MG63 (cell line): ENCODE measurements around the gene PCSK5. TPM values are rescaled to one million over a fixed set of nuclear protein-coding genes. Genes with fewer than 3 reads are reported as not detected.
"Not testable (repeated sequence)": the region's sequence is repeated elsewhere in the genome, so short reads cannot be mapped to it uniquely, and the experiment has no call there.

Experiments used
- DNase-seq: peaks from one replicate; pipeline ENCODE4 v3.0.0-alpha.2; 2020
- H3K27me3 ChIP-seq: fragments of 250-450 bp; sonication (Bioruptor Pico); 2 replicates; pipeline ENCODE4 v1.5.1; 2020; ENCODE audit warnings: mild to moderate bottlenecking, moderate library complexity
- H3K36me3 ChIP-seq: fragments of 250-450 bp; sonication (Bioruptor Pico); 2 replicates; pipeline ENCODE4 v1.5.1; 2020; ENCODE audit warnings: mild to moderate bottlenecking, moderate library complexity
- H3K4me3 ChIP-seq: fragments of 250-450 bp; sonication (Bioruptor Pico); 2 replicates; pipeline ENCODE4 v1.5.1; 2020; ENCODE audit warnings: mild to moderate bottlenecking, moderate library complexity
- H3K9me3 ChIP-seq: fragments of 250-450 bp; sonication (Bioruptor Pico); 2 replicates; pipeline ENCODE4 v1.5.1; 2020; ENCODE audit warnings: mild to moderate bottlenecking, moderate library complexity
- total RNA-seq: library from RNA; depleted of rRNA; stranded (reverse); fragments of >200 nt; shearing (Covaris generic); gene quantifications from 2 replicates; pipeline ENCODE4 v1.2.3, GENCODE V29; 2014; ENCODE audit warnings: low replicate concordance

Gene PCSK5
- total RNA-seq, 1 experiment from 2014 or later = 0.13 TPM

DNA sequence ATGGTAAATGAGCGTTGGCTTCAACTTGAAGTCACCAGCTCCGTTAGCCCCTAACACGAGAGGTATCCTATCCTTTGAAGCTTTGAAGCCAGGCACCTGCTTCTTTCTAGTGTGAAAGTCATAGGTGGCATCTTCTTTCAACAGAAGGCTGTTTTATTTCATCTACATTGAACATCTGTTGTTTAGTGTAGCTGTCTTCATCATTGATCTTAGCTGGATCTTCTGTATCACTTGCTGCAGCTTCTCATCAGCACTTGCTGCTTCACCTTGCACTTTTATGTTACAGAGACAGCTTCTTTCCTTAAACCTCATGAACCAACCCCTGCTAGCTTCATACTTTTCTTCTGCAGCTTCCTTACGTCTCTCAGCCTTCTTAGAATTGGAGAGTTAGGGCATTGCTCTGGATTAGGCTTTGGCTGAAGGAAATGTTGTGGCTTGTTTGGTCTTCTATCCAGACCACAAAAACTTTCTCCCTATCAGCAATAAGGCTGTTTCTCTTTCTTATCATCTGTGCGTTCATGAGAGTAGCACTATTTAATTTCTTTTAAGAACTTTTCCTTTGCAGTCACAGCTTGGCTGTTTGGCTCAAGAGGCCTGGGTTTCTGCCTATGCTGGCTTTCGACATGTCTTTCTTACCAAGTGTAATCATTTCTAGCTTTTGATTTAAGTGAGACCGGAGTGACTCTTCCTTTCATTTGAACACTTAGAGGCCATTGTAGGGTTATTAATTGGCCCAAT is 47.2 kb downstream of the PCSK5 start:
- DNase-seq = no peak
- Histone ChIP-seq H3K9me3 (no peaks in the 10 kb centered on the region), H3K27me3 (no peaks in the 10 kb centered on the region), H3K4me3 (no peak overlapping the region), H3K36me3 (no peaks in the 10 kb centered on the region)

DNA sequence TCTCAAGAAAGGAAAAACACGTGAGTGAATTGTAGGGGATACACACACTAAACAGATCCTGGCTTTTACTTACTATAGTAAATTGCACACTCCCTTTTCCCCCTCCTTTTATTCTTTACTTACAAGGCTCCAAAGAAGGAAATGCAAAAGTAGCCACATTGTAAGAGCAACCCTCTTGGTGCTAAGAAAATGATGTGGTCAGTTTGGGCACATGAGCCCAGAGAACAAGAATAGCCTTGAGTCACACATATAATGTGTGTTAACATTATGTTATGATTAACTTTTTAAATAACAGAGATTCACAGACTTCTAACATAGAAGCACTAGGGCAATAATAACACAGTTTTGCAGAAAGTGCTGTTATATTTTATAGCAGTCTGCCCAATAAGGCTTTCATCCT is 48.5 kb downstream of the PCSK5 start:
- DNase-seq = no peak
- Histone ChIP-seq H3K9me3 (no peaks in the 10 kb centered on the region), H3K36me3 (no peaks in the 10 kb centered on the region), H3K27me3 (no peaks in the 10 kb centered on the region), H3K4me3 (no peak overlapping the region)

DNA sequence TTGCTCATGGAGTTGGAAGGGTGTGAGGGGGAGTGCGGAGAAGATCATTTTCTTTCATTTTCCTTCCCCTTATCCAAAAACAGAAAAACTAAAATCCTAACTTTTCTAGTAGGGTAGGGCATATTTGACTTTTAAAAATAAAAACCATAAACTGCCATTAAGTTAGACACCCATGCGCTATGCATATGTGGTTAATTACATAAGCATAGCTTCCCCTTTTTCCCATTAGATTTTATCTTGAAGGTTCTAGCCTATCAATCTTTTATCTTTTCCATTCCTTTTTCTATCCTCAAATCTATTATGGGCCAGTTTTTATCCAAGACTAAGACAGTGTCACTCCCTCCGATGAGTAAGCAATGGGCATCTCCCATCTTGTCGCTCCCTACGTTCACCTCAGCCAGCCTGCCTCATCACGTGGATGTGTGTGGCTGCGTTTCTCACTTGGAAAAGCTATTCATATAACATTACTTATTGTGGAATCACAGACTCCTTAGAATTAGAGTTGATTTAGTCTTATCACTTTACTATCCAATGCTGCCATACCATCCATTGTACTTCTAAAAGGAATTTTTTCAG is 49.2 kb downstream of the PCSK5 start:
- Histone ChIP-seq H3K36me3 (no peaks in the 10 kb centered on the region), H3K27me3 (no peaks in the 10 kb centered on the region), H3K4me3 (no peak overlapping the region), H3K9me3 (no peaks in the 10 kb centered on the region)
- no peak for DNase-seq

DNA sequence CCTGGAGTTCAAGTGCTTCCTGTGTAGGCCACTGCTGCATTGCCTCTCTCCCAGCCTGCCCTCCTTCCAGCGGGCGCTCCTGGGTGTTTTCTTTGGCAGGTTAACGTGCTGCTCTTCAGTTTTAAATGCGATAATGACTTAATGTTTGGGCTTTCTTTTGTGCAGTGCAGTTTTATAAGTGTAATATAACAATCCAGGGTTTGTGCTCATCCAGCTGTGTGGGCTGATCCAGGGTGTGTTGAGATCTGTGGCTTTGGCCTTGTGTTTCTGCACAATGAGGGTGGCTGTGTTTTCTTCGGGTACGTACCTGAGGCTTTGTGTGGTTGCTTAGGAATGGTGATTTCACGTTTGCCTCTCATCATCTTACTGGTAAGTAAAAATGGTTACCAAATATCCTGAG is 50.6 kb downstream of the PCSK5 start:
- H3K4me3 ChIP-seq = no peak overlapping the region
- H3K36me3 ChIP-seq = no peaks in the 10 kb centered on the region
- no peaks in the 10 kb centered on the region for H3K9me3 ChIP-seq
- DNase-seq = no peak
- H3K27me3 ChIP-seq = no peaks in the 10 kb centered on the region

DNA sequence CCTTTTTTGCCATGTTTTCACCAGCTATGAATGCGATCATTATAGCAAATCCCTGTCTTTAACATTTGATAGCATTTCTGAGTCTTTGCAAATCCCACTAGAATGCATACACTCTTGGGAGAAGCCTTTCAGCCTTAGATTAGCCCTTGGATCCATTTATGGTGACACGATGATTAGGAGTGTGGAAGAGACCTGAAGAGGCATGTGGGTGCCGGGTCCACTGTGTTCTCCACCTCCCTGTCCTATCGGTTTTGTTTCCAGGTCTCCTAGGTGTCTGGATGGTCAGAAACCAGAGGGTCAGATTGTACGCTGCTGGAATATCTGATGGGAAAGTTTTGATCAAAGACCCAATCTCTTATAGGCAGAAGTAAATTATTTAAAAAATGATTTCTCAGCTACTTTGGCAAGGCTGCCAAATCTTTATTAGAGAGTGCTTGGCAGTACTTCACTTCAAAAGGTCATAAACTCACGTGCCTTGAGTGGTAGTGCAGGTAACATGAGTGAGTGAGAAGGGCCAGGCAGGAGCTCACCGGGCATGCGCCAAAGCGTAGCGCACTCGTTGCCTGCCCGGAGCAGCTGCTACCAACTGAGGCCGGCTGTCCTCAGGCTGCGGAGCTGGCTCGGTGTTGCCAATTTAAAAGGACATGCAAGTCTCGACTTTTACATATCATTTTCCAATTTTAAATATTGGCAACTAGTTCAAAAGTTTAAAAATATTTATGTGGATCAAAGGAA is 51.3 kb downstream of the PCSK5 start:
- DNase-seq = no peak
- Histone ChIP-seq H3K36me3 (no peaks in the 10 kb centered on the region), H3K4me3 (no peak overlapping the region), H3K9me3 (no peaks in the 10 kb centered on the region), H3K27me3 (no peaks in the 10 kb centered on the region)

DNA sequence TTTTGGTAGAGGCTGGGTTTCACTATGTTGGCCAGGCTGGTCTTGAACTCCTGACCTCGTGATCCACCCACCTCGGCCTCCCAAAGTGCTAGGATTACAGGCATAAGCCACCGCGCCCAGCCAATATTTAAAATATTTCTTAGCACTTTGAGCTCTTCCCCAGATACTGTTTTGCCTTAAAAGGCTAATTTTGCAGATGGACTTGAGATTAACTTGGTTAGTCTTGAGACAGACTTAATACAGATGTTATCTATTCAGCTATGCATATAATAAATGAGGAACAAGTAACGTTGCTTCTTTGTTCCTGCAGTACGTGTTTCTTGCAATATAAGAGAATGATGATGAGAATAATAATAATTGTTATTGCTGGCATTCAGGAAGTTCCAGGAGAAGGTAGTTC is 56.3 kb downstream of the PCSK5 start:
- no peaks in the 10 kb centered on the region for H3K27me3 ChIP-seq
- no peaks in the 10 kb centered on the region for H3K9me3 ChIP-seq
- no peak for DNase-seq
- no peaks in the 10 kb centered on the region for H3K36me3 ChIP-seq
- H3K4me3 ChIP-seq = no peak overlapping the region

DNA sequence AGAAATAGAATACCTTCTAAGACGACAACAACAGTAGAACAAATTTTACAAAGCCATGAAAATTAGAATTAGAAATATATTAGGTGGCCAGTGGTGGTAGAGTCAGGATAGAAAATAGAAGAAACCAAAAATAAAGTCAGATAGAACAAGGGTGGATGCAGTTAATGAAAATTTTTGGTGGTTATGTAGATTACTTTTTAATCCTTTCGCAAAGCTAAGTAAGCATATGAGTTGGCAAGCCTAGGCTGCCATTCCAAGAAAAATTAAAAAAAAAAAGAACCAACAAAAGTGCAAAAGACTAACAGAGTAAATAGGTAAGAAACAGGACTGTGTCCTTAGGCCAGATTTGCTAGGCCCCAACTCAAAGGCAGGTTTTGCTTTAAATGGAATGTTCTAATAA is 56.8 kb downstream of the PCSK5 start:
- DNase-seq = no peak
- no peak overlapping the region for H3K4me3 ChIP-seq
- H3K27me3 ChIP-seq = no peaks in the 10 kb centered on the region
- H3K36me3 ChIP-seq = no peaks in the 10 kb centered on the region
- no peaks in the 10 kb centered on the region for H3K9me3 ChIP-seq

DNA sequence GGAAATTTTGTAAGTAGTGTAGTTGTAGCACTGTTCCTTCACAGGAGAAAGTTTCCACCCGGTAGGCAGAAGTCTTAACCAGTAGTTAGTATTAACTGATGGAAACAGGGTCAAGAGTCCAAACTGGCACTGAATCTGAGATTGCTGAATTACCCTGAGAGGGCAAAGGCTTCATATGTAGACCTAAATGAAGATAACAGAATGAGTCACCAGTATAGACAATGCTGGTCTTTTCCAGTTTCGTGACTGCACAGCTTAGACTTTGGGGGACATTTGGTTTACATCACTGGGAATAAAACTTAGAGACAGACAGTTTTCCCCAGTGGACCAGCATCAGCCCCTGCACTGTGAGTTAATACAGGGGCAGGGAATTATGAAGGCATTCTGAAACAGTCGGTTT is 60.5 kb downstream of the PCSK5 start:
- no peak for DNase-seq
- no peaks in the 10 kb centered on the region for H3K36me3 ChIP-seq
- H3K4me3 ChIP-seq = no peak overlapping the region
- H3K27me3 ChIP-seq = no peaks in the 10 kb centered on the region
- no peaks in the 10 kb centered on the region for H3K9me3 ChIP-seq

DNA sequence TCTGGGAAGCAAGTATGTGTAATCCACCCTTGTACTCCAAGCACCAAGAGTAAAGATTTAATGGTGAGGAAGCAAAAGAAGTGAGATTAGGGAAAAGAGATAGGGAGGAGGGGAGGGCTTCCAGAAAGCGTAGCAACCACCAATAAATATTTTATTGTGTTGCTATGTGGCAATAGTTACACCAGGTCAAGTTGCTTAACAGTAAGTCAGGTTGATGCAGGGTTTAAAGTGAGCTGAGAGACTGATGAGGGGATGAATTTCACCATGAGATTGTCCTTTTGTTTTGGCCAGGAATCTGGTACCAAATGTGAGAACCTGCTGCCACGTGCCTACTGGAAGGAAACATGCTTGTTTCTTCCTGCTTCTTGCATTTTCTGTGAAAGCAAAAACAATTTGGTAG is 62.7 kb downstream of the PCSK5 start:
- H3K4me3 ChIP-seq = no peak overlapping the region
- H3K36me3 ChIP-seq = no peaks in the 10 kb centered on the region
- no peaks in the 10 kb centered on the region for H3K9me3 ChIP-seq
- DNase-seq = no peak
- no peaks in the 10 kb centered on the region for H3K27me3 ChIP-seq

DNA sequence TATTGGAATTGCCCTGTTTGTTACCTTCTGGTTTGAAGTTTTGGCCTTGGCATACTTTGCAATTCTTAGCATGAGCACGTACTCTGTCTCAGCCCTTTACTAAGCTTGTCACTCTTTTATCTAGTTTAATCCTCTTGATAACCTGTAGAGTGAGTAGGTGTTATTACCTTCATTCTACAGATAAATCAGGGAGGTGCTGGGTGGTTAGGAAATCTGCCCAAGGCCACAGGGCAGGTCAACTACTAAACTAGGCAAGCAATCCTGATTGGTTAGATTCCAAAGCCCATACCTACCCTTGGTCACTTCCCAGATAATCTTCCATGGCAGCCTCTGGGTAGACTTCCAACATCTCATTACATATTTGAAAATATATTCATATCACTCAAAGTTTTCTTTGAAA is 65.7 kb downstream of the PCSK5 start:
- no peaks in the 10 kb centered on the region for H3K27me3 ChIP-seq
- no peak overlapping the region for H3K4me3 ChIP-seq
- no peaks in the 10 kb centered on the region for H3K9me3 ChIP-seq
- H3K36me3 ChIP-seq = no peaks in the 10 kb centered on the region
- no peak for DNase-seq

DNA sequence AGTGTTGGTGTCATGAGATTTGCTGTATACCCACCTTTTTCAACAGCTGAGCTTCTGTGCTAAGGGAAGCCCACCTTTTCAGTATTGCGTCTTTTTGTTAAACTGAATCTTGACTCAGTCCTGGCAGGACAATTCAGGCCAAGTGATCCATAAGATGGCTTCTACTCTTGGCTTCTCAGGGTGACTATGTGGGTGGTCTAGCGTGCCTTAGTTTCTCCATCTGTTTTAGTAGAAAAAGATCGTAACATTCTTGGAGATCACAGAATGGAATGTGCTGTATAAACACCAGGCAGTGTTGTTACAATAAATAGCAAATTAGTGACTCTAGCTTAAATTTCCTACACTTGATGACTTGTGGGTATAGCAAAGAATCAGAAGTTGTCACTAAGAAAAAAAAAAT is 66.6 kb downstream of the PCSK5 start:
- no peaks in the 10 kb centered on the region for H3K9me3 ChIP-seq
- DNase-seq = no peak
- no peaks in the 10 kb centered on the region for H3K36me3 ChIP-seq
- no peaks in the 10 kb centered on the region for H3K27me3 ChIP-seq
- H3K4me3 ChIP-seq = no peak overlapping the region

DNA sequence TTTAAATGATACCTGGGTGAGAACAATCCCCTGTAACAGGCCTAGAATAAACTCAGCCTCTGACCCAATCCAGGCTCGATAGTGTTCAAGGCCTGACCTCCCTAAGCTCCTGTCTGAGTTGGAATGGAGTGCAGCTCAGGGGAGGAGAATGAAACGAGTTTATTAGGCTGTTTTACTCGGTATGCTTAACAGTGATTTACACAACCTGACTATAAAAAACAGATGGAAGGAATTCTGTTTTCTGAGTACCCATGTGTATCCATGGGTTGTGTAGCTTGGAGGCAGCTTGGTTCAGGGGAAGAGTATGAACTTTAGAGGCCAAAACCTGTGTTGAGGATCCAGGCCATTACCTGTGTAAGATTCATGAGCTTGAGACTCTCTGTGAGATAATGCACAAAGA is 67.8 kb downstream of the PCSK5 start:
- Histone ChIP-seq H3K27me3 (no peaks in the 10 kb centered on the region), H3K9me3 (no peaks in the 10 kb centered on the region), H3K4me3 (no peak overlapping the region), H3K36me3 (no peaks in the 10 kb centered on the region)
- DNase-seq = no peak

DNA sequence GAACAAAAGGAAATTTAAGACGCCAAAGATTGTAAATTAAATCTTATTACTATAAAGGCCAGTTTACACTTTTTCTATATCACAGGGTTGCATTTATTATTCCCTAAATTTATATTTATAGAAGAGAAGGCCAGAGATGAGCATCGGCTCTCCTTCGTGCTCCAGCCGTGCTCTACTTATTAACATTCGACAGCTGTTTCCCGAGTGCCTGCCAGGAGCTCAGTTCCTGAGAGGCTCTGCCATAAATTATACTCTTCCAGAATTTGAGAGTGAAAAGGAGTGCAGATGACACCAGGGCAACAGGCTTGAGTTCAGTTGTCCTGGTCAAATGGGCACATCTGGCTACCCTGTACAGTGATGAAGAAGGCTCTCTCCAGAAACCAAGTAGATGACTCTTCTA is 70.1 kb downstream of the PCSK5 start:
- no peaks in the 10 kb centered on the region for H3K27me3 ChIP-seq
- H3K4me3 ChIP-seq = no peak overlapping the region
- no peaks in the 10 kb centered on the region for H3K36me3 ChIP-seq
- no peaks in the 10 kb centered on the region for H3K9me3 ChIP-seq
- no peak for DNase-seq

DNA sequence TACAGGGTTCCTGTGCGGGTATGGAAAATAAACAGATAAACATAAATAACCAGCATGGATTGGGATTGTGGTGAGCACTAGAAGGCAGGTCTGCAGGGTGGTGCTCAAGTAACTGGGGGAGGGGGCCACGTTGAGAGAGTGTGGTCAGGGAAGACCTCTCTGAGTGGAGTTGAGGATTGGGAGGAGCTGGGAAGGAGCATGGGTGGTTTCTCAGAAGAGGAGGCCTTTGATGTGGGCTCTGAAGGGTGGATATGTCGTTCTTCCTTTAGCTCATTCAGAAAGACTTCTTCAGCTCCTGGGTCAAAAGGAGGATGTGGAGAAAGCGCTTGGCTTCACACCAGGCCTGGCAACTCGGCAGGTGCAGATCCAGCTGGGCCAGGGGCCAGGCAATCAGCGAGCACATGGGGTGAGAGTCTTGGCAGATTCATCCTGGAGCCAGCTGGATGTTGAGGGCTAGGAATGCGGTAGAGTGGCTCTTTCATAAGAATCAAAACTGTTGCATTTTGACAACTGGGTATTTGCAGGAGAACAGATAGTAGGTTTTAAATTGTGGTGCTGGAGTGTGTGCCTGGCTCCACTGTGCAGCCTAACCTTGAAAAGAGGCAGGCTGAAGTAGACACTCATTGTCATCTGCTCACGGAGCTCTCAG is 71.7 kb downstream of the PCSK5 start:
- DNase-seq = peak; percentile 69
- Histone ChIP-seq H3K36me3 (no peaks in the 10 kb centered on the region), H3K27me3 (no peaks in the 10 kb centered on the region), H3K9me3 (no peaks in the 10 kb centered on the region), H3K4me3 (no peak overlapping the region)

DNA sequence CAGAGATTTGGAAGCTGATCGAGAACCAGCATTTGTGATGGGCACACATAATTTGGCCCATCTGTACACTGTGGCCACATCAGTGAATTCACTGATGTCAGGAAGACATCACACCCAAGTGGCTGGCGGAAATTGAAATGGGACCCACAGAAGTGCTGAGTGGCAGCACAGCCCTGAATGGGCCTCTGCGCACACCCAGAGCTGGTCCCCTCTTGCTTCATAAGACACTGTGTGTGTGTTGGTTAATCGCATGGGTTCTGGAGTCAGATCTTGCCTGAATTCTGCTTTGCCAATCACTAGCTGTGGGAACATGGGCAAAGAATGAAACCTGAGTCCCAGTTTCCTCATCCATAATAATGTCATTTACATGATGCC is 72.2 kb downstream of the PCSK5 start:
- DNase-seq = no peak
- Histone ChIP-seq H3K36me3 (no peaks in the 10 kb centered on the region), H3K27me3 (no peaks in the 10 kb centered on the region), H3K4me3 (no peak overlapping the region), H3K9me3 (no peaks in the 10 kb centered on the region)

DNA sequence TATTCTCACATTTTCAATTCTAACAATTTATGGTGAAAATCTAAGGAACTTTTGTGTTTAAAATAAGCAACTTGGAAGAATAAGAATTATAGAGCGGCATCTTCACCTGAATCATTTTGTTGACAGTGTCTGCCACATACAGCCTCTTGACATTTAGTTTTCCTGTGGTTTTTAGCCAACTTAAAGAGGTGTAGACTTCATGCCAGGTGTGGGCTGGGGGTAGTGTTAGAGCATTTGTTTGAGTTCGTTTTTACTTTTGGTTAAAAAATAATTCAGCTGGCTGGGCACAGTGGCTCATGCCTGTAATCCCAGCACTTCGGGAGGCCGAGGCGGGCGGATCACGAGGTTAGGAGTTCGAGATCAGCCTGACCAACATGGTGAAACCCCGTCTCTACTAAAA is 72.8 kb downstream of the PCSK5 start:
- H3K4me3 ChIP-seq, H3K9me3 ChIP-seq, DNase-seq, H3K36me3 ChIP-seq, H3K27me3 ChIP-seq: not testable (repeated sequence)

DNA sequence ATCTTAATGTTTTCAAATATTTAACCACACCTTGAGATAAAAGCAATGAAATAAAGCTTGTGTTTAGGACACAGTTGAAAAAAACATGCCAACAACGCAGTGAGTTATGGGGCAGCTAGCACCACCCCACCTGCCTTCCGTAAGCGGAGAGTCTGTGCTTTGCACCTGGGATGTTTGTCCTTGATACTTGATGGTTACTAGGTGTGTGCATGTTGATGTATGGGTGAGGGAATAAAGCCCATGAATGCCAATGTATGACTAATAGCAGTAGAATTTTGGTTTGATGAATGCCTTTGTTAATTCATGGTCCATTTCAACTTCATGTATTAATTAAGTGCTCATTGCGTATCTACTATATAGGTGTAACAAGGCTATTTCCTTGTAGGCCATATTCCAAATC is 74.0 kb downstream of the PCSK5 start:
- H3K9me3 ChIP-seq = no peaks in the 10 kb centered on the region
- H3K27me3 ChIP-seq = no peaks in the 10 kb centered on the region
- no peaks in the 10 kb centered on the region for H3K36me3 ChIP-seq
- H3K4me3 ChIP-seq = no peak overlapping the region
- DNase-seq = no peak

DNA sequence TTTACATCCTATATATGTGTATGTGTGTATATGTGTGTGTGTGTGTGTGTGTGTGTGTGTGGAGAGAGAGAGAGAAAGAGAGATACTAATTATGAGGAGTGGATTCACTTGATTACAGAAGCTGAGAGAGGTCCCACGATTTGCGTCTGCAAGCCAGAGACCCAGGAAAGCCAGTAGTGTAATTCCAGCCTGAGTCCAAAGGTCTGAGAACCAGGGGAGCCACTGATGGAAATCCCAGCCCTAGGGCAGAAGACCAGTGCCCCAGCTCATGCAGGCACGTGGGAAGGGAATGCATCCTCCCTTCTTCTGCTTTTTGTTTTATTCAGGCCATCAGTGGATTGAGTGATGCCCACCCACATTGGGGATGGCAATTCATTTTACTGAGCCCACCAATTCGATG is 74.8 kb downstream of the PCSK5 start:
- Histone ChIP-seq H3K9me3 (no peaks in the 10 kb centered on the region), H3K27me3 (no peaks in the 10 kb centered on the region), H3K36me3 (no peaks in the 10 kb centered on the region), H3K4me3 (no peak overlapping the region)
- DNase-seq = no peak
